ENCODE data around the gene TMEM178B.
A peak's percentile ranks its signal among the peaks of the same experiment; 100 is the strongest.
"Not testable (repeated sequence)": the region's sequence is repeated elsewhere in the genome, so short reads cannot be mapped to it uniquely, and the experiment has no call there.

Gene TMEM178B

DNA sequence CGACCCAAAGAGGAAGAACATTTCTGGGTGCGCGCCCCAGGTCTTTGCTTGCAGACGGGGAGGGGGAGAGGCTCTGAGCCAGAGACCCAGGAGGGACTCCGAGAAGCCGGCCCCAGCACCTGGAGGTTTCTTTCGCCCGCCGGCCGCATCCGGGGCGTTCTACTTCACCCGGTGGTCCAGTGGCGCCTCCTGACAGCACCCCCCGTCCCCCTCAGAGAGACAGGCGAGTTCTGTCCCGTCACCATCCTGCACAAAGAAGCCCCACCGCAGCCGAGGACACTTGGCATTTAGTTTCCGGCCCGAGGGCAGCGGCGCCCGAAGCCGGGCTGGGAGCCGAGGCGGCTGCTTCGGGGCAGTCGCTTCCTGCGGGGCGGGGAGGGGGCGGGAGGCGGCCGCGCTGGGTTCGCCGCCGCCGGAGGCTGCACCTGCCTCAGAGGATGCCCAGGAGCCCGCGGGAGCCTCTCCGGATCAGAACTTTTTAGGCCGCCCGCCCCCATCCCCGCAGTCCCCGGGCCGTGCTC, at the start of gene TMEM178B:
TSS of gene TMEM178B (plus strand) at position 424 of the 521 bp plus-strand sequence.
- no peak for TF ChIP-seq CTCF (IDR thresholded peaks at IDR 0.05; ENCODE audit: low read depth, low read length, missing control alignments)
- DNase-seq (ENCODE audit: low read depth), result no peak

DNA sequence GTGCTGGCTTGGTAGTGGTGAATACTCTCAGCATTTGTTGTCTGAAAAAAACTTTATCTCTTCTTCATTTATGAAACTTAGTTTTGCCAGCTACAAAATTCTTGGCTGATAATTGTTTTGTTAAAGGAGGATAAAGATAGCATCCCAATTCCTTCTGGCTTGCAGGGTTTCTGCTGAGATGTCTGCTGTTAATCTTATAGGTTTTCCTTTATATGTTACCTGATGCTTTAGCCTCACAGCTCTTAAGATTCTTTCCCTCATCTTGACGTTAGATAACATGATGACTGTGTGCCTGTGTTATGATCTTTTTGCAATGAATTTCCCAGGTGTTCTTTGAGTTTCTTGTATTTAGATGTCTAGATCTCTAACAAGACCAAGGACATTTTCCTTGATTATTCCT, 49.2 kb upstream of the TMEM178B start:
- DNase-seq (ENCODE audit: low read depth), result no peak
- in situ Hi-C loops (cut with HindIII; ENCODE audit: low sequenced_read_pairs), result no loop called here
- no peak for TF ChIP-seq CTCF (IDR thresholded peaks at IDR 0.05; ENCODE audit: low read depth, low read length, missing control alignments)
- H3K4me3 ChIP-seq (ENCODE audit: low read depth, low read length), result no peak overlapping the region

More for the DNA sequence above, at the start of gene TMEM178B:
- in situ Hi-C loops (cut with HindIII; ENCODE audit: low sequenced_read_pairs), result no loop called here
- H3K4me3 ChIP-seq (ENCODE audit: low read depth, low read length), result peak within 1 kb of the TSS; percentile 42

- in situ Hi-C loops (cut with HindIII; ENCODE audit: low sequenced_read_pairs), result no loop called here
- H3K4me3 ChIP-seq (ENCODE audit: low read depth, low read length), result no peak overlapping the region
- no peak for DNase-seq (ENCODE audit: low read depth)
- TF ChIP-seq CTCF (IDR thresholded peaks at IDR 0.05; ENCODE audit: low read depth, low read length, missing control alignments), result no peak
These were observed 46.8 kb upstream of the TMEM178B start for GRCh38 chr7:141027043-141027442.

- no peak for TF ChIP-seq CTCF (IDR thresholded peaks at IDR 0.05; ENCODE audit: low read depth, low read length, missing control alignments)
- in situ Hi-C loops (cut with HindIII; ENCODE audit: low sequenced_read_pairs), result no loop called here
- H3K4me3 ChIP-seq (ENCODE audit: low read depth, low read length), result no peak overlapping the region
- no peak for DNase-seq (ENCODE audit: low read depth)
These were observed 45.1 kb upstream of the TMEM178B start for GRCh38 chr7:141028767-141029166.

- in situ Hi-C loops (cut with HindIII; ENCODE audit: low sequenced_read_pairs); DNase-seq (ENCODE audit: low read depth); H3K4me3 ChIP-seq (ENCODE audit: low read depth, low read length): not testable (repeated sequence)
These were observed 41.1 kb upstream of the TMEM178B start for GRCh38 chr7:141032539-141033323.

DNA sequence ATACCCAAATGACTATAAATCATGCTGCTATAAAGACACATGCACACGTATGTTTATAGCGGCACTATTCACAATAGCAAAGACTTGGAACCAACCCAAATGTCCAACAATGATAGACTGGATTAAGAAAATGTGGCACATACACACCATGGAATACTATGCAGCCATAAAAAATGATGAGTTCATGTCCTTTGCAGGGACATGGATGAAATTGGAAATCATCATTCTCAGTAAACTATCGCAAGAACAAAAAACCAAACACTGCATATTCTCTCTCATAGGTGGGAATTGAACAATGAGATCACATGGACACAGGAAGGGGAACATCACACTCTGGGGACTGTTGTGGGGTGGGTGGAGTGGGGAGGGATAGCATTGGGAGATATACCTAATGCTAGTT, 35.8 kb upstream of the TMEM178B start:
- H3K4me3 ChIP-seq (ENCODE audit: low read depth, low read length); DNase-seq (ENCODE audit: low read depth); in situ Hi-C loops (cut with HindIII; ENCODE audit: low sequenced_read_pairs): not testable (repeated sequence)

DNA sequence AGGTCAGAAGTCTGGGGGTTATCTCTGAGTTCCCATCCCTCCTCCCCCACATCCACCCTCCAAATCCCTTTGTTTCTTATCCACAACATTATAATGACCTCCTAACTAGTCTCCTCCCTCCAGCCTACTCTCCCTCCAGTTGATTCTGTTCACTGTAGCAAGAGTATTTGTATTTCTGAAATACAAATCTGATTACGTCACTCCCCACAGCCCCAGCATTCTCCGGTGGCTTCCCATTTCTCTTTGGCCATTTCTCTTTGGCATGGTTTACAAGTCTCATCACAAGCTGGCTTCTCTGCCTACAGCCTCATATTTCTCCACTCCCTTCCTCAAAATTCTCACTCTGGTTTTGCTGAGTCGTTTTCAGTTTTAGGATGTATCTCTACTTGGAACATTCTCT, 34.5 kb upstream of the TMEM178B start:
- no peak overlapping the region for H3K4me3 ChIP-seq (ENCODE audit: low read depth, low read length)
- DNase-seq (ENCODE audit: low read depth), result no peak
- no peak for TF ChIP-seq CTCF (IDR thresholded peaks at IDR 0.05; ENCODE audit: low read depth, low read length, missing control alignments)
- in situ Hi-C loops (cut with HindIII; ENCODE audit: low sequenced_read_pairs), result no loop called here
